ENCODE measurements around the gene SNRPD3. TPM values are rescaled to one million over a fixed set of nuclear protein-coding genes. Genes with fewer than 3 reads are reported as not detected.

The SNRPD3 gene
- total and polyA plus RNA-seq, 5 donors, result 63.4 to 109 (median 70.9) TPM

Other genes with a start within 250 kb of the SNRPD3 start
- gene ADORA2A, start 128.4 kb upstream of the SNRPD3 start, total RNA-seq, result 1 to 10 TPM; 3.7 to 5.6 (median 4.8) TPM
- 6.6 TPM for gene ADORA2A, start 128.4 kb upstream of the SNRPD3 start, polyA plus RNA-seq
- gene UPB1, start 60.7 kb upstream of the SNRPD3 start, total RNA-seq, result 1 to 10 TPM; 1.8 to 6.6 (median 2.9) TPM
- 2.7 TPM for gene UPB1, start 60.7 kb upstream of the SNRPD3 start, polyA plus RNA-seq
- 100 to 1,000 TPM; 124 to 144 (median 135) TPM for gene GUCD1, start 861 bp upstream of the SNRPD3 start, total RNA-seq
- 161 TPM for gene GUCD1, start 861 bp upstream of the SNRPD3 start, polyA plus RNA-seq
- 1 to 10 TPM; 5.1 to 7.3 (median 5.9) TPM for gene LRRC75B, start 37.1 kb downstream of the SNRPD3 start, total RNA-seq
- 6.1 TPM for gene LRRC75B, start 37.1 kb downstream of the SNRPD3 start, polyA plus RNA-seq
- 1 to 10 TPM; 4.1 to 7.2 (median 5.9) TPM for gene GGT1, start 47.2 kb downstream of the SNRPD3 start, total RNA-seq
- 3.7 TPM for gene GGT1, start 47.2 kb downstream of the SNRPD3 start, polyA plus RNA-seq
- gene PIWIL3, start 218.7 kb downstream of the SNRPD3 start, total RNA-seq, result not detected
- gene PIWIL3, start 218.7 kb downstream of the SNRPD3 start, polyA plus RNA-seq, result not detected

Data from right cardiac atrium (tissue), 5 donors.